ENCODE results near the gene TTLL5. TPM values are rescaled to one million over a fixed set of nuclear protein-coding genes. Genes with fewer than 3 reads are reported as not detected.
"Not testable (repeated sequence)": the region's sequence is repeated elsewhere in the genome, so short reads cannot be mapped to it uniquely, and the experiment has no call there.

The TTLL5 gene
- total RNA-seq, 5 donors from 2014 or later (not counting 1 experiment from before 2014, with no cell fraction given) = 15.4 to 36.2 (median 22.2) TPM

GRCh38 chr14:75842551-75842950, 181.5 kb downstream of the TTLL5 start:
- H3K27ac Mint-ChIP-seq = no peak overlapping the region
- 100% methylated on average over 1 of the region's 3 CpGs for WGBS (ENCODE audit: insufficient coverage)
- Histone ChIP-seq H3K4me3 (ENCODE audit: control insufficient read depth in 1 of 2, extremely low read depth in 1 of 2, low read length in 1 of 2) (no peak overlapping the region), H3K9me3 (no peaks in the 10 kb centered on the region), H3K4me1 (ENCODE audit: control insufficient read depth in 1 of 2, extremely low read depth in 1 of 2, insufficient read depth in 2 of 2, low read length in 2 of 2) (no peaks in the 10 kb centered on the region), H3K27ac (ENCODE audit: low read length) (no peak overlapping the region), H3K36me3 (ENCODE audit: control insufficient read depth in 2 of 2, extremely low read depth in 1 of 2, insufficient read depth in 1 of 2, low read length in 1 of 2) (peaks cover 0 to 4% of the 10 kb centered on the region in 2 donors), H3K27me3 (replicated peaks in 1 of 2; ENCODE audit: control insufficient read depth in 2 of 2, extremely low read depth in 1 of 2, insufficient read depth in 2 of 2, low read length in 1 of 2) (no peaks in the 10 kb centered on the region)
- no peak overlapping the region for H3K4me3 Mint-ChIP-seq
- ATAC-seq (replicated peaks in 1 of 4) (no peak), DNase-seq (no peak)
- H3K36me3 Mint-ChIP-seq = peaks cover 34% of the 10 kb centered on the region
- H3K9me3 Mint-ChIP-seq = peaks cover 0 to 3% (median 0%) of the 10 kb centered on the region in 3 donors
- CTCF ChIA-PET = no interaction called here
- POLR2A ChIA-PET = no interaction called here
- H3K27me3 Mint-ChIP-seq = no peaks in the 10 kb centered on the region
- H3K4me1 Mint-ChIP-seq = peaks cover 0 to 2% (median 0%) of the 10 kb centered on the region in 3 donors

DNA sequence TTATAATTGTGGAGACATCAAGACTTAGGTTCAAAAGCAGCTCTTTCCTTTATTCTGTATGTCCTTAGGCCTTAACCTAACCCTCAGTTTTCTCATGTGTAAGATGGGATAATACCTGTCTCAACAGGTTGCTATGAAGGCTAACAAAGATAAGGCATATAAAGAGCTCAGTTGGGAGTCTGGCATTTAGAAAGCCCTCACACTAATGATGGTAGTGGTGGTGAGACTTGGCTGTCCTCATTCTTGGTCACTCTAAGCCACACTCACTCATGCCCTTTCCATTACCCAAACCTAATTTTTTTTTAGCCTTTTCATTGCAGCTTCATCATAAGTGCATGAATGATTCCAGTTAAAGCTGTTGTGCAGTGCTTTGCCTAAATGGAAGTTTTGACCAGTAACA, 183.4 kb downstream of the TTLL5 start:
- peaks cover 0 to 2% (median 0%) of the 10 kb centered on the region in 3 donors for H3K4me1 Mint-ChIP-seq
- peaks cover 33% of the 10 kb centered on the region for H3K36me3 Mint-ChIP-seq
- peaks cover 0 to 4% of the 10 kb centered on the region in 2 donors for H3K36me3 ChIP-seq (ENCODE audit: control insufficient read depth in 2 of 2, extremely low read depth in 1 of 2, insufficient read depth in 1 of 2, low read length in 1 of 2)
- no peak for ATAC-seq (replicated peaks in 1 of 4)
- H3K27ac ChIP-seq (ENCODE audit: low read length) = no peak overlapping the region
- H3K9me3 Mint-ChIP-seq = no peaks in the 10 kb centered on the region
- no peak overlapping the region for H3K4me3 ChIP-seq (ENCODE audit: control insufficient read depth in 1 of 2, extremely low read depth in 1 of 2, low read length in 1 of 2)
- no peak overlapping the region for H3K27ac Mint-ChIP-seq
- no peak for DNase-seq
- no peaks in the 10 kb centered on the region for H3K27me3 ChIP-seq (replicated peaks in 1 of 2; ENCODE audit: control insufficient read depth in 2 of 2, extremely low read depth in 1 of 2, insufficient read depth in 2 of 2, low read length in 1 of 2)
- H3K27me3 Mint-ChIP-seq = no peaks in the 10 kb centered on the region
- ChIA-PET CTCF (no interaction called here), POLR2A (no interaction called here)
- H3K9me3 ChIP-seq = no peaks in the 10 kb centered on the region
- no peaks in the 10 kb centered on the region for H3K4me1 ChIP-seq (ENCODE audit: control insufficient read depth in 1 of 2, extremely low read depth in 1 of 2, insufficient read depth in 2 of 2, low read length in 2 of 2)
- H3K4me3 Mint-ChIP-seq = no peak overlapping the region

- POLR2A ChIA-PET = no interaction called here
- Histone ChIP-seq H3K4me3 (ENCODE audit: control insufficient read depth in 1 of 2, extremely low read depth in 1 of 2, low read length in 1 of 2) (no peak overlapping the region), H3K4me1 (ENCODE audit: control insufficient read depth in 1 of 2, extremely low read depth in 1 of 2, insufficient read depth in 2 of 2, low read length in 2 of 2) (no peaks in the 10 kb centered on the region), H3K27me3 (replicated peaks in 1 of 2; ENCODE audit: control insufficient read depth in 2 of 2, extremely low read depth in 1 of 2, insufficient read depth in 2 of 2, low read length in 1 of 2) (no peaks in the 10 kb centered on the region), H3K9me3 (no peaks in the 10 kb centered on the region), H3K36me3 (ENCODE audit: control insufficient read depth in 2 of 2, extremely low read depth in 1 of 2, insufficient read depth in 1 of 2, low read length in 1 of 2) (peaks cover 0 to 4% of the 10 kb centered on the region in 2 donors), H3K27ac (ENCODE audit: low read length) (no peak overlapping the region)
- DNase-seq (no peak), ATAC-seq (replicated peaks in 1 of 4) (no peak)
- Mint-ChIP-seq H3K36me3 (peaks cover 29% of the 10 kb centered on the region), H3K9me3 (no peaks in the 10 kb centered on the region), H3K27me3 (no peaks in the 10 kb centered on the region), H3K4me3 (no peak overlapping the region), H3K4me1 (peaks cover 0 to 2% (median 0%) of the 10 kb centered on the region in 3 donors), H3K27ac (no peak overlapping the region)
- WGBS (ENCODE audit: insufficient coverage) = 100% methylated on average over 1 of the region's 4 CpGs
- CTCF ChIA-PET = no interaction called here
These were observed 184.2 kb downstream of the TTLL5 start for GRCh38 chr14:75845136-75845804.

- H3K4me1 ChIP-seq (ENCODE audit: control insufficient read depth in 1 of 2, extremely low read depth in 1 of 2, insufficient read depth in 2 of 2, low read length in 2 of 2); H3K27ac Mint-ChIP-seq; H3K27me3 Mint-ChIP-seq; H3K4me1 Mint-ChIP-seq; CTCF ChIA-PET; DNase-seq; H3K27me3 ChIP-seq (replicated peaks in 1 of 2; ENCODE audit: control insufficient read depth in 2 of 2, extremely low read depth in 1 of 2, insufficient read depth in 2 of 2, low read length in 1 of 2); H3K36me3 ChIP-seq (ENCODE audit: control insufficient read depth in 2 of 2, extremely low read depth in 1 of 2, insufficient read depth in 1 of 2, low read length in 1 of 2); H3K4me3 ChIP-seq (ENCODE audit: control insufficient read depth in 1 of 2, extremely low read depth in 1 of 2, low read length in 1 of 2); H3K9me3 Mint-ChIP-seq; ATAC-seq (replicated peaks in 1 of 4); H3K4me3 Mint-ChIP-seq; H3K27ac ChIP-seq (ENCODE audit: low read length); H3K9me3 ChIP-seq: not testable (repeated sequence)
- POLR2A ChIA-PET = interaction anchor here in 1 of 2 donors (0.7 kb wide), 1 partner anchor 1700 kb away, joined by 3 read pairs; no protein-coding TSS in a partner anchor
- 100% methylated on average over 1 of the region's 5 CpGs for WGBS (ENCODE audit: insufficient coverage)
- H3K36me3 Mint-ChIP-seq = peaks cover 22% of the 10 kb centered on the region
These were observed 185.6 kb downstream of the TTLL5 start for GRCh38 chr14:75846694-75847093.

DNA sequence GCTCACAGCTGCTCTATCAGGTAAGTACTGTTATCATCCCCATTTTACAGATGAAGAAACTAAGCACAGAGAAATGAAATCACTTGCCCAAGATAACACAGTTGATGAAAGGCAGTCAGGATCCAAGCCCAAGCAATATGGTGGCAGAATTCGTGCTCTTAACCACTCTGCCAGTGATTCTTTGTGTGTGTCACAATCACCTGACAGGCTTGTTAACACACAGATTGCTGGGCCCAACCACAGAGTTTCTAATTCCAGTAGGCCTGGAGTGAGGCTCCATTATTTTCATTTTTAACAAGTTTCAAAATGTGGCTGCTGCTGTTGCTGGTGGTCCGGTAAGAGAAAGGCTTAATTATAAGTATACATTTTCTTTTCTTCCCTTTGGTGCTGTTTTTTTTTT, 186.5 kb downstream of the TTLL5 start:
- no peaks in the 10 kb centered on the region for H3K27me3 ChIP-seq (replicated peaks in 1 of 2; ENCODE audit: control insufficient read depth in 2 of 2, extremely low read depth in 1 of 2, insufficient read depth in 2 of 2, low read length in 1 of 2)
- no peak for DNase-seq
- no peak overlapping the region for H3K27ac ChIP-seq (ENCODE audit: low read length)
- Mint-ChIP-seq H3K36me3 (peaks cover 16% of the 10 kb centered on the region), H3K27me3 (no peaks in the 10 kb centered on the region), H3K9me3 (no peaks in the 10 kb centered on the region), H3K4me3 (no peak overlapping the region), H3K4me1 (peaks cover 0 to 2% (median 0%) of the 10 kb centered on the region in 3 donors), H3K27ac (no peak overlapping the region)
- ATAC-seq (replicated peaks in 1 of 4) = no peak
- ChIA-PET CTCF (no interaction called here), POLR2A (no interaction called here)
- no peaks in the 10 kb centered on the region for H3K9me3 ChIP-seq
- H3K36me3 ChIP-seq (ENCODE audit: control insufficient read depth in 2 of 2, extremely low read depth in 1 of 2, insufficient read depth in 1 of 2, low read length in 1 of 2) = peaks cover 0 to 3% of the 10 kb centered on the region in 2 donors
- WGBS (ENCODE audit: insufficient coverage) = 100% methylated on average over 1 of the region's 2 CpGs
- no peak overlapping the region for H3K4me3 ChIP-seq (ENCODE audit: control insufficient read depth in 1 of 2, extremely low read depth in 1 of 2, low read length in 1 of 2)
- H3K4me1 ChIP-seq (ENCODE audit: control insufficient read depth in 1 of 2, extremely low read depth in 1 of 2, insufficient read depth in 2 of 2, low read length in 2 of 2) = no peaks in the 10 kb centered on the region

GRCh38 chr14:75848167-75848913, 187.3 kb downstream of the TTLL5 start:
- no peak for DNase-seq
- no peaks in the 10 kb centered on the region for H3K4me1 Mint-ChIP-seq
- no peak overlapping the region for H3K4me3 Mint-ChIP-seq
- no peaks in the 10 kb centered on the region for H3K9me3 Mint-ChIP-seq
- no peaks in the 10 kb centered on the region for H3K27me3 Mint-ChIP-seq
- H3K27me3 ChIP-seq (replicated peaks in 1 of 2; ENCODE audit: control insufficient read depth in 2 of 2, extremely low read depth in 1 of 2, insufficient read depth in 2 of 2, low read length in 1 of 2) = no peaks in the 10 kb centered on the region
- peaks cover 16% of the 10 kb centered on the region for H3K36me3 Mint-ChIP-seq
- H3K27ac Mint-ChIP-seq = no peak overlapping the region
- no peaks in the 10 kb centered on the region for H3K4me1 ChIP-seq (ENCODE audit: control insufficient read depth in 1 of 2, extremely low read depth in 1 of 2, insufficient read depth in 2 of 2, low read length in 2 of 2)
- no peaks in the 10 kb centered on the region for H3K36me3 ChIP-seq (ENCODE audit: control insufficient read depth in 2 of 2, extremely low read depth in 1 of 2, insufficient read depth in 1 of 2, low read length in 1 of 2)
- 90% methylated on average over 2 of the region's 2 CpGs for WGBS (ENCODE audit: insufficient coverage)
- no peak overlapping the region for H3K4me3 ChIP-seq (ENCODE audit: control insufficient read depth in 1 of 2, extremely low read depth in 1 of 2, low read length in 1 of 2)
- no peaks in the 10 kb centered on the region for H3K9me3 ChIP-seq
- no peak overlapping the region for H3K27ac ChIP-seq (ENCODE audit: low read length)
- no peak for ATAC-seq (replicated peaks in 1 of 4)
- CTCF ChIA-PET = interaction anchor here in 1 of 2 donors (0.6 kb wide), 1 partner anchor 959 kb away, joined by 6 read pairs; no protein-coding TSS in a partner anchor
- POLR2A ChIA-PET = interaction anchor here (0.5 to 0.7 kb wide), 2 partner anchors 21 to 23 kb away, joined by 4 to 5 read pairs; no protein-coding TSS in a partner anchor
